Endometrial microvascular endothelial cells (primary cell): ENCODE measurements around the gene LGR6. TPM values are rescaled to one million over a fixed set of nuclear protein-coding genes. Genes with fewer than 3 reads are reported as not detected.
"Not testable (repeated sequence)": the region's sequence is repeated elsewhere in the genome, so short reads cannot be mapped to it uniquely, and the experiment has no call there.

Experiments
- in situ Hi-C: cut with HindIII; loops from 2 replicates; pipeline ENCODE4 v1.10.0; 2017; ENCODE audit warnings: low sequenced_read_pairs, low pct_unique_long_range_greater_than_20kb; ENCODE audit errors: inconsistent ontology term
- total RNA-seq: library from RNA; depleted of rRNA; stranded (reverse); fragments of >200 nt; gene quantifications from one replicate; pipeline ENCODE4 v1.2.3, GENCODE V29; 2015; ENCODE audit errors: inconsistent ontology term

LGR6 gene
- total RNA-seq, 1 donor from 2014 or later = not detected

GRCh38 chr1:202230061-202230938 is 36.7 kb downstream of the LGR6 start:
- in situ Hi-C loops = no loop called here

DNA sequence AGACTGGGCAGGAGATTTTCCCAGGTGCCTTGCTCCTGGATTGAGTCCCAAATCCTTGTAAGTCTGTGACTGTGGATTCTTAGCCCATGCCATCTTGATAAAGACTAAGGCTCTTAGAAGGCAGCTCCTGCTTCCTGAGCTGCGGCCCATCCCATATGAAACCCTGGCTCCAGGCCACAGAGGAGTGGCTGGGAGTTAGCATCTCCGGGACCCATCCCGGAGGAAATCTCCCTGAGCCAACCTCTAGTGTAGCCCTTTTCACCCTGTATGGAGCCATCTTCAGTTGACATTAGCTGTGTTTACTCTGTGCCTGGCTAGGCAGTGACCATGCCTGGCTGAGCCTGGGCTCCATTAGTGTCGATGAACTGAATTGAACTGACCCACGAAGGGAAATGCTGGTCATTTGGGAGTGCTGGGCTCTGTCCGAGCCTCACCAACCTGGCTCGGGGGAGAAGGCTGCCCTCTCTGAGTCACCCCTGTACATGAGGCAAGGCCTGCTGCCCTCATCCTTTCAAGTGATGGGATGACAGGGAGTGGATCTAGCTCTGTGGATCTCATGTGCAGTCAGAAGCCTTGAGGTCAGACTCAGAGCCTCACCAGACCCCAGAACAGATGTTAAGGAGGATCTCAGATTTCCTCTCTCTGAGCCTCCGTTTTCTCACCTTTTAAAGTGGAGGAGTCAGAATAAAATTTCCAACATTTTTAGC is 37.5 kb downstream of the LGR6 start:
- in situ Hi-C loops = no loop called here

DNA sequence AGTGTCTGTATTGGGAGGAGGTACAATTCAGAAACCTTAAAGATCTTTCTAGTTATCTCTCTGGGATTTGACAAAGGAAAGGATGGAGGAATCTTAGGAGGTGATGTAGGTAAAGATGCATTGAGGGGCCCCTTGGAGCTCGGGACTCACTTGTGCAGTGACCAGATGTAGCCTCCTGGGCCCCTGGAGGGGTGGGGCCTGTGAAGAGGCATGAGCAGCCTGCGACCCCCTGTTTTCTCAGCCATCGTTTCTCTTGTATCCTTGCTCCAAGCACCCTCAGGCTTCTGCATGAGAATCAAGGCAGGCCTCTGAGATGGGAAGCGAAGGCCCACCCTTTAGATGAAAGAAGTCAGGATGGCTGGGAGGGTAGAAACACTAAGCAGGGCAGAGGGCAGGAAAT is 39.6 kb downstream of the LGR6 start:
- in situ Hi-C loops = no loop called here

DNA sequence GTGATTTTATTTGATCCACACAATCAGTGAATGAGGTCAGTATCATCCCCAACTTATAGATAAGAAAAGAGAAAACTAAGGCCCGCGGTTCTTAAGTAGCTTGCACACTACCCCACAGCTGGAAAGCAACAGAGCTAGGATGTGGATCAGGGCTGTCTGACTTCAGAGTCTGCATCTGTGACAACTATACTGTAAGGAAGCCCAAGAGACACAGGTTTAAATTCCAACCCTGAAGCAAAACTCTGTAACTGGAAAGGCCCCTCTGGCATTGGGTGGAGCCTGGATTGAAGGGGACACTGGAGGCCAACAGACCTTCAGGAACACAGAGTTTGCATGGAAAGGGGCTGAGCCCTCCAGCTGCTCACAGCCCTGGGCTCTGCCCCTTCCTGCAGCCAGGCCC is 40.2 kb downstream of the LGR6 start:
- in situ Hi-C loops = no loop called here

GRCh38 chr1:202234331-202235002 is 40.9 kb downstream of the LGR6 start:
- in situ Hi-C loops = no loop called here

GRCh38 chr1:202235003-202235660 is 41.5 kb downstream of the LGR6 start:
- in situ Hi-C loops = no loop called here

DNA sequence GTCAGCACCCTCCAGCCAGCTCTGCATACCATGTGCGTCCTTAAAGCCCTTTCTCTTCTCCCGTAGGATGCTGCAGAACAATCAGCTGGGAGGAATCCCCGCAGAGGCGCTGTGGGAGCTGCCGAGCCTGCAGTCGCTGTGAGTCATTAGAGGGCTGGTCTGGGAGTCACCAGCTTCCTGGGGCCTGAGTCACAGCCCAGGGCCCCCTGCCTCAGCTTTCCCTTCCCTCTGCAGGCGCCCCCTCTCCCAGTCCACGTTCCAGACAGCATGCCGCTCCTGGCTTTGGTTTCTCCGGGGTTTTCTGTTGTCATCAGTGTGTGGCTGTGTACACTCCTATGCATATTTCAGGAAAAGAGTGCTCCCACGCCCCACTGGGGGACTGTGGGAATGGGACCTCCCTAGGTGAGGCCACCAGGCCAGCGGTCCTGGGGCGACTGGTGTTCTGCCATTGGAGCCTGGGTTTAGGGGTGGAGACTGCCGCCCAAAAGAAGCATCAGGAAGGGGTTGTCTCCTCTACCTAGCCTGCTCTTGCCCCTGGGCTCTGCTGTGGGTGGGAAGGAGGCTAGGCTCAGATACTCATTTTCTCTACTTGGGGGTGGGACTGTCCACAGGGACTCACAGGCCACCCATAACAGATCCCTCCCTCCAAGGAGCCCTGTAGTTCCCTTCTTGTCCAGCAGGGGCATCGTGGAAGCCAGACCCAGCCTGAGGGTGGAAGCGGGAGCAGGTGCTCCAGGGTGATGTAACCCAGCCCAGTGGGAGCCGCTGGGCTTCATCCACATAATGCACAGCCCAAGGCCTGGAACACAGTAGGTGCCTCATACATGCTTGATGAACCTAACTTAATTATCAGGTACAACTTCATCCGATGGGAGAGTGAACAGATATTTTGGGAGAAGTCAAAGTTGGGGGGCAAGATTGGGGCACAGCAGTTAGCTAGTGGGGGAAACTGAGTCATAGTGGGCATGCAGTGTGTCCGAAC is 42.5 kb downstream of the LGR6 start:
- in situ Hi-C loops = no loop called here

- in situ Hi-C loops = no loop called here
Observed at GRCh38 chr1:202237052-202237451, 43.5 kb downstream of the LGR6 start.

- in situ Hi-C loops = no loop called here
Observed at GRCh38 chr1:202238914-202239313, 45.3 kb downstream of the LGR6 start.

- in situ Hi-C loops = not testable (repeated sequence)
Observed at GRCh38 chr1:202240226-202240625, 46.6 kb downstream of the LGR6 start.

GRCh38 chr1:202240956-202241355 is 47.4 kb downstream of the LGR6 start:
- in situ Hi-C loops = no loop called here

GRCh38 chr1:202241376-202242079 is 47.9 kb downstream of the LGR6 start:
- in situ Hi-C loops = no loop called here

- in situ Hi-C loops = no loop called here
Observed at GRCh38 chr1:202242080-202242419, 48.5 kb downstream of the LGR6 start.

DNA sequence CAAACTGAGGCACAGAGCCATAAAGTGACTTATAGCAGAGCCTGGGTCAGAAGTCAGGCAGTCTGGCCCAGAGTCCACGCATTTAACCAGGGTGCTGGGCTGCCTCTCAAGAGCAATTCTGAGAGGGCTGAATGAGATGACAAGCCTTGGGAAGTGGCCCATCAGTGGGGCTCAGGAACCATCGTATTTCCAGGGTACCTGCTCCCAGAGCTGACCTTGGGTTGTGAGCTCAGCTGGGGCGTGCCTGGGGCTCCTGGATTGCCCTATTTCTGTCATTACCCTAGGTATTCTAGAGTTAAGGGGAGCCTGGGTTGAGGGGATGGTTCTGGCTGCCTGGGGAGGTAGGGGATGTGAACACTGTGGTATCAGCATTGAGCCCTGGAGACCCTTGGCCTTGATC is 49.4 kb downstream of the LGR6 start:
- in situ Hi-C loops = no loop called here

- in situ Hi-C loops = no loop called here
Observed at GRCh38 chr1:202244841-202245261, 51.3 kb downstream of the LGR6 start.

GRCh38 chr1:202245391-202245790 is 51.8 kb downstream of the LGR6 start:
- in situ Hi-C loops = no loop called here

DNA sequence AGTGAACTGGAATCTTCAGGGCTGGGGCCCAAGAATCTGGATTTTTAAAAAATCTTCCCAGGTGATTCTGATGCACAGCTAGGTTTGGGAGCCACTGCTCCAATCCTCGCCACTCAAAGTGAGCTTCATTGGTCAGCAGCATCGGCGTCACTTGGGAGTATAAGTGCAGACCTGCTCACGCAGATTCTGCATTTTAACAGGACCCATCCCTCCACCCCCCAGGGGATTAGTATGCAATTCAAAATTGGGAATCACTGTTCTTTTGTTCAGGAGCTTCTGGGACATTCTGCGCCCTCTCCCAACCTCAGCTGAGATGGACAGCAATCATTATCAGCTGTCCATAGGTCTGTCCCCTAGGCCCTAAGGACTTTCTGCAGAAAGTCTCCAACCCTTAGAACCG is 53.5 kb downstream of the LGR6 start:
- in situ Hi-C loops = no loop called here
